B cell (primary cell): ENCODE results near the gene MTERF2. TPM values are rescaled to one million over a fixed set of nuclear protein-coding genes. Genes with fewer than 3 reads are reported as not detected.

ENCODE experiments used
- ATAC-seq: fragments of 200-7000 bp; cut with Tn5 transposase; one replicate; pipeline ENCODE4 v1.10.0; 2021; ENCODE audit warnings: low read depth, mild to moderate bottlenecking, moderate number of reproducible peaks, moderate library complexity
- CTCF ChIA-PET: fragments of 350-600 bp; sonication (Branson Sonifier 250); formaldehyde crosslinking; loops from one replicate; lab custom pipeline; 2021; ENCODE audit warnings: antibody characterized with exemption, inconsistent platforms; lab: Charles Lee
- POLR2A ChIA-PET: fragments of 350-600 bp; sonication (Branson Sonifier 250); formaldehyde crosslinking; loops from one replicate; lab custom pipeline; 2021; ENCODE audit warnings: antibody characterized with exemption; lab: Charles Lee
- DNase-seq: peaks from one replicate; pipeline ENCODE4 v3.0.0; 2013
- H2AFZ ChIP-seq: 2 replicates; pipeline ENCODE4 v1.6.1; 2012; ENCODE audit warnings: mild to moderate bottlenecking, low read depth, low read length; ENCODE audit not compliant: insufficient read depth, poor library complexity, severe bottlenecking
- H3K27ac ChIP-seq, 2 donors: 1 replicate in 1 of 2; 2 replicates in 1 of 2; pipeline ENCODE4 v1.5.1; 2012 to 2013; ENCODE audit warnings: low read length in 2 of 2, mild to moderate bottlenecking in 2 of 2, moderate library complexity in 1 of 2
- H3K27me3 ChIP-seq, 4 experiments: fragments of 200-600 bp in 1 of 4; sonication (generic) in 1 of 4; replicated peaks in 1 of 4; 1 replicate in 2 of 4; 2 replicates in 2 of 4; pipeline versions ENCODE4 v1.6.1 to v1.7.0; 2013 to 2016; ENCODE audit warnings: low read length in 3 of 4, mild to moderate bottlenecking in 2 of 4, mixed read lengths in 1 of 4, moderate library complexity in 1 of 4; ENCODE audit not compliant: insufficient read depth in 4 of 4, control insufficient read depth in 3 of 4; ENCODE audit errors: control extremely low read depth in 1 of 4
- H3K36me3 ChIP-seq, 2 experiments: replicated peaks in 1 of 2; 1 replicate in 1 of 2; 2 replicates in 1 of 2; pipeline versions ENCODE4 v1.6.1 to v1.7.1; 2013; ENCODE audit warnings: low read length in 1 of 2; ENCODE audit not compliant: insufficient read depth in 2 of 2, control insufficient read depth in 1 of 2; ENCODE audit errors: control extremely low read depth in 1 of 2, extremely low read depth in 1 of 2
- H3K4me1 ChIP-seq, 2 donors: fragments of 200-600 bp in 1 of 2; sonication (generic) in 1 of 2; 1 replicate in 1 of 2; 2 replicates in 1 of 2; pipeline versions ENCODE4 v1.5.1 to v1.6.1; 2013 to 2017; ENCODE audit warnings: low read length in 2 of 2; ENCODE audit not compliant: control insufficient read depth in 2 of 2, insufficient read depth in 2 of 2
- H3K4me2 ChIP-seq: replicated peaks from 2 replicates; pipeline ENCODE3; 2012; ENCODE audit warnings: mild to moderate bottlenecking, low read depth, low read length; ENCODE audit not compliant: poor library complexity, severe bottlenecking
- H3K4me3 ChIP-seq, 5 experiments: fragments of 200-600 bp in 1 of 5; sonication (generic) in 1 of 5; 1 replicate in 3 of 5; 2 replicates in 2 of 5; pipeline versions ENCODE4 v1.5.1 to v1.7.0; 2011 to 2016; ENCODE audit warnings: low read length in 4 of 5, mild to moderate bottlenecking in 4 of 5, low read depth in 2 of 5, control low read depth in 1 of 5, moderate library complexity in 1 of 5; ENCODE audit not compliant: insufficient read depth in 1 of 5; ENCODE audit errors: control extremely low read depth in 1 of 5, extremely low read depth in 1 of 5
- H3K79me2 ChIP-seq: fragments of 200-600 bp; sonication (generic); one replicate; pipeline ENCODE4 v1.6.0; 2016; ENCODE audit warnings: low read length; ENCODE audit not compliant: control insufficient read depth, insufficient read depth
- H3K9ac ChIP-seq: fragments of 200-600 bp; sonication (generic); 2 replicates; pipeline ENCODE4 v1.6.1; 2017; ENCODE audit warnings: mild to moderate bottlenecking, low read length, moderate library complexity
- H3K9me3 ChIP-seq, 3 donors: one replicate each; pipeline versions ENCODE4 v1.6.1 to v1.7.1; 2013; ENCODE audit warnings: low read length in 2 of 3; ENCODE audit not compliant: control insufficient read depth in 2 of 3, insufficient read depth in 1 of 3; ENCODE audit errors: control extremely low read depth in 1 of 3
- H4K20me1 ChIP-seq: 2 replicates; pipeline ENCODE4 v1.6.0; 2012; ENCODE audit warnings: mild to moderate bottlenecking, low read length; ENCODE audit not compliant: insufficient read depth, control insufficient read depth, poor library complexity, severe bottlenecking
- H3K27ac Mint-ChIP-seq: one replicate; pipeline ENCODE4 v1.8.0; 2021; ENCODE audit warnings: mixed read lengths
- H3K27me3 Mint-ChIP-seq: one replicate; pipeline ENCODE4 v1.8.0; 2021; ENCODE audit warnings: mixed read lengths
- H3K4me1 Mint-ChIP-seq: one replicate; pipeline ENCODE4 v1.8.0; 2021; ENCODE audit warnings: mixed read lengths
- H3K4me3 Mint-ChIP-seq: one replicate; pipeline ENCODE4 v1.8.0; 2021; ENCODE audit warnings: mixed read lengths
- H3K9me3 Mint-ChIP-seq: one replicate; pipeline ENCODE4 v1.8.0; 2022; ENCODE audit warnings: mixed read lengths; ENCODE audit not compliant: insufficient read depth
- EZH2 ChIP-seq: IDR thresholded peaks from 2 replicates; pipeline ENCODE4 v1.6.1; 2012; ENCODE audit warnings: borderline replicate concordance, low read depth, mild to moderate bottlenecking, moderate library complexity, low read length; ENCODE audit not compliant: insufficient read depth, poor library complexity, severe bottlenecking
- WGBS: methylation state at CpG from one replicate; pipeline ENCODE4 v1.1.5; 2013; ENCODE audit warnings: missing lambda C conversion rate; ENCODE audit not compliant: insufficient coverage; 5-methylcytosine and 5-hydroxymethylcytosine counted together
- intact Hi-C: fragments of 100-400 bp; cut with micrococcal nuclease; formaldehyde crosslinking; loops from one replicate; pipeline ENCODE4 v1.10.0; 2022
- polyA plus RNA-seq: library from polyadenylated mRNA; depleted of rRNA; stranded (reverse); fragments of >200 nt; gene quantifications from 2 replicates; pipeline ENCODE4 v1.2.3, GENCODE V29; 2012
- total RNA-seq, 2 donors: library from RNA; stranded (reverse); fragments of 120-200 nt in 1 of 2; gene quantifications; 1 replicate in 1 of 2; 2 replicates in 1 of 2; pipeline versions ENCODE4 v1.2.3 to v1.2.4, GENCODE V29; 2013 to 2022
- TF ChIP-seq, protein P1 (sequence below): fragments of 200-600 bp; IDR thresholded peaks from one replicate; pipeline ENCODE4 v1.8.0; 2022; ENCODE audit warnings: antibody characterized with exemption, mild to moderate bottlenecking

Gene MTERF2
- total and polyA plus RNA-seq, 2 donors (not counting 1 experiment from before 2014, with no cell fraction given) = 3.7 to 9.4 TPM

DNA sequence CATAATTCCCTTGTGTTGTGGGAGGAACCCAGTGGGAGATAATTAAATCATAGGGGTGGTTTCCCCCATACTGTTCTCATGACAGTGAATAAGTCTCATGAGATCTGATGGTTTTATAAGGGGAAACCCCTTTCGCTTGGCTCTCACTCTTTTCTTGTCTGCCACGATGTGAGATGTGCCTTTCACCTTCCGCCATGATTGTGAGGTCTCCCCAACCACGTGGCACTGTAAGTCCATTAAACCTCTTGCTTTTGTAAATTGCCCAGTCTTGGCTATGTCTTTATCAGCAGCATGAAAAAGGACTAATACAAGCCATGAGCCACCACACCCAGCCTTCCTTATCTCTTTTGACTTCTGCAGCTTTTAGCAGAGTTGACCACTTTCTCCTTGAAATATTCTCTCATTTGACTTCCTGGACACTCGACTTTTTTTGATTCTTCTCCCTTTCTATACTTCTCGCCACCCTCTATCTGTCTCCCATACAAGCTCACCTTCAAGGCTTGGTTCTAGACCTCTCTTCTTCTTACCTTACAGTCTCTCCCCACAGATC is 2.3 kb downstream of the MTERF2 start:
- Mint-ChIP-seq H3K9me3 (no peaks in the 10 kb centered on the region), H3K4me3 (peak overlapping the region; percentile 5), H3K27ac (no peak overlapping the region), H3K27me3 (no peaks in the 10 kb centered on the region), H3K4me1 (peaks cover 28% of the 10 kb centered on the region)
- ATAC-seq (no peak), DNase-seq (no peak)
- Histone ChIP-seq H2AFZ (no peak overlapping the region), H3K9me3 (no peaks in the 10 kb centered on the region), H3K9ac (no peak overlapping the region), H3K4me1 (peaks cover 13 to 16% of the 10 kb centered on the region in 2 donors), H3K4me2 (no peak overlapping the region), H3K36me3 (no peaks in the 10 kb centered on the region), H3K79me2 (no peaks in the 10 kb centered on the region), H3K27me3 (no peaks in the 10 kb centered on the region), H3K4me3 (no peak overlapping the region), H3K27ac (no peak overlapping the region), H4K20me1 (no peaks in the 10 kb centered on the region)
- 70% methylated on average over 6 of the region's 6 CpGs for WGBS
- TF ChIP-seq, protein P1, sequence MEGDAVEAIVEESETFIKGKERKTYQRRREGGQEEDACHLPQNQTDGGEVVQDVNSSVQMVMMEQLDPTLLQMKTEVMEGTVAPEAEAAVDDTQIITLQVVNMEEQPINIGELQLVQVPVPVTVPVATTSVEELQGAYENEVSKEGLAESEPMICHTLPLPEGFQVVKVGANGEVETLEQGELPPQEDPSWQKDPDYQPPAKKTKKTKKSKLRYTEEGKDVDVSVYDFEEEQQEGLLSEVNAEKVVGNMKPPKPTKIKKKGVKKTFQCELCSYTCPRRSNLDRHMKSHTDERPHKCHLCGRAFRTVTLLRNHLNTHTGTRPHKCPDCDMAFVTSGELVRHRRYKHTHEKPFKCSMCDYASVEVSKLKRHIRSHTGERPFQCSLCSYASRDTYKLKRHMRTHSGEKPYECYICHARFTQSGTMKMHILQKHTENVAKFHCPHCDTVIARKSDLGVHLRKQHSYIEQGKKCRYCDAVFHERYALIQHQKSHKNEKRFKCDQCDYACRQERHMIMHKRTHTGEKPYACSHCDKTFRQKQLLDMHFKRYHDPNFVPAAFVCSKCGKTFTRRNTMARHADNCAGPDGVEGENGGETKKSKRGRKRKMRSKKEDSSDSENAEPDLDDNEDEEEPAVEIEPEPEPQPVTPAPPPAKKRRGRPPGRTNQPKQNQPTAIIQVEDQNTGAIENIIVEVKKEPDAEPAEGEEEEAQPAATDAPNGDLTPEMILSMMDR = no peak
- TF ChIP-seq EZH2 = no peak
- intact Hi-C loops = no loop called here
- ChIA-PET CTCF (interaction anchor here (1.1 to 1.5 kb wide), 2 partner anchors 105 to 120 kb away, joined by 3 to 8 read pairs; no protein-coding TSS in a partner anchor), POLR2A (no interaction called here)

GRCh38 chr12:106982229-106982628 is 4.7 kb downstream of the MTERF2 start:
- Mint-ChIP-seq H3K27me3 (no peaks in the 10 kb centered on the region), H3K4me3 (no peak overlapping the region), H3K9me3 (no peaks in the 10 kb centered on the region), H3K27ac (no peak overlapping the region), H3K4me1 (peaks cover 24% of the 10 kb centered on the region)
- H3K36me3 ChIP-seq = no peaks in the 10 kb centered on the region
- ChIA-PET POLR2A (no interaction called here), CTCF (no interaction called here)
- H2AFZ ChIP-seq = no peak overlapping the region
- TF ChIP-seq EZH2 = no peak
- TF ChIP-seq, protein P1 = no peak
- H3K4me1 ChIP-seq = peaks cover 8 to 11% of the 10 kb centered on the region in 2 donors
- no peaks in the 10 kb centered on the region for H3K79me2 ChIP-seq
- no peak overlapping the region for H3K27ac ChIP-seq
- H4K20me1 ChIP-seq = no peaks in the 10 kb centered on the region
- ATAC-seq = no peak
- intact Hi-C loops = no loop called here
- DNase-seq = no peak
- no peaks in the 10 kb centered on the region for H3K9me3 ChIP-seq
- no CpG with 5 or more reads among the region's 1 CpG for WGBS
- no peak overlapping the region for H3K4me2 ChIP-seq
- H3K27me3 ChIP-seq = no peaks in the 10 kb centered on the region
- no peak overlapping the region for H3K9ac ChIP-seq
- no peak overlapping the region for H3K4me3 ChIP-seq
